ENCODE results near the gene UBE2G1. TPM values are rescaled to one million over a fixed set of nuclear protein-coding genes. Genes with fewer than 3 reads are reported as not detected.
"Not testable (repeated sequence)": the region's sequence is repeated elsewhere in the genome, so short reads cannot be mapped to it uniquely, and the experiment has no call there.

Gene UBE2G1
- total RNA-seq, 1 donor from 2014 or later: 80.0 TPM

- Mint-ChIP-seq H3K27ac (ENCODE audit: unreplicated experiment) (no peak overlapping the region), H3K4me1 (ENCODE audit: low read depth) (peaks cover 26% of the 10 kb centered on the region), H3K36me3 (ENCODE audit: low read depth) (peaks cover 1% of the 10 kb centered on the region), H3K27me3 (ENCODE audit: low read depth) (no peaks in the 10 kb centered on the region), H3K9me3 (ENCODE audit: low read depth) (peaks cover 4% of the 10 kb centered on the region), H3K4me3 (ENCODE audit: unreplicated experiment) (no peak overlapping the region)
- DNase-seq (ENCODE audit: low spot score): no peak
- no peak for TF ChIP-seq CTCF (IDR thresholded peaks at IDR 0.05)
Observed at GRCh38 chr17:4258867-4259266, 107.6 kb downstream of the UBE2G1 start.

- Mint-ChIP-seq H3K27ac (ENCODE audit: unreplicated experiment) (peak overlapping the region; percentile 52), H3K36me3 (ENCODE audit: low read depth) (peaks cover 1% of the 10 kb centered on the region), H3K4me3 (ENCODE audit: unreplicated experiment) (no peak overlapping the region), H3K27me3 (ENCODE audit: low read depth) (no peaks in the 10 kb centered on the region), H3K9me3 (ENCODE audit: low read depth) (peaks cover 4% of the 10 kb centered on the region), H3K4me1 (ENCODE audit: low read depth) (peaks cover 17% of the 10 kb centered on the region)
- no peak for TF ChIP-seq CTCF (IDR thresholded peaks at IDR 0.05)
- DNase-seq (ENCODE audit: low spot score): no peak
Observed at GRCh38 chr17:4256952-4257351, 109.5 kb downstream of the UBE2G1 start.

- not testable (repeated sequence) for DNase-seq (ENCODE audit: low spot score); H3K4me3 Mint-ChIP-seq (ENCODE audit: unreplicated experiment); H3K9me3 Mint-ChIP-seq (ENCODE audit: low read depth); H3K27ac Mint-ChIP-seq (ENCODE audit: unreplicated experiment); H3K27me3 Mint-ChIP-seq (ENCODE audit: low read depth); H3K36me3 Mint-ChIP-seq (ENCODE audit: low read depth)
- peaks cover 11% of the 10 kb centered on the region for H3K4me1 Mint-ChIP-seq (ENCODE audit: low read depth)
Observed at GRCh38 chr17:4255271-4255670, 111.2 kb downstream of the UBE2G1 start.

- H3K4me1 Mint-ChIP-seq (ENCODE audit: low read depth): peaks cover 29% of the 10 kb centered on the region
- no peaks in the 10 kb centered on the region for H3K36me3 Mint-ChIP-seq (ENCODE audit: low read depth)
- no peaks in the 10 kb centered on the region for H3K27me3 Mint-ChIP-seq (ENCODE audit: low read depth)
- H3K27ac Mint-ChIP-seq (ENCODE audit: unreplicated experiment): no peak overlapping the region
- DNase-seq (ENCODE audit: low spot score): no peak
- H3K4me3 Mint-ChIP-seq (ENCODE audit: unreplicated experiment): no peak overlapping the region
- no peak for TF ChIP-seq CTCF (IDR thresholded peaks at IDR 0.05)
- H3K9me3 Mint-ChIP-seq (ENCODE audit: low read depth): peaks cover 4% of the 10 kb centered on the region
Observed at GRCh38 chr17:4250887-4251286, 115.6 kb downstream of the UBE2G1 start.

GRCh38 chr17:4249452-4250029 lies 116.9 kb downstream of the UBE2G1 start:
- TF ChIP-seq CTCF (IDR thresholded peaks at IDR 0.05): peak; percentile 83
- peak overlapping the region; percentile 77 for H3K27ac Mint-ChIP-seq (ENCODE audit: unreplicated experiment)
- H3K36me3 Mint-ChIP-seq (ENCODE audit: low read depth): no peaks in the 10 kb centered on the region
- peaks cover 33% of the 10 kb centered on the region for H3K4me1 Mint-ChIP-seq (ENCODE audit: low read depth)
- H3K9me3 Mint-ChIP-seq (ENCODE audit: low read depth): no peaks in the 10 kb centered on the region
- H3K27me3 Mint-ChIP-seq (ENCODE audit: low read depth): no peaks in the 10 kb centered on the region
- no peak for DNase-seq (ENCODE audit: low spot score)
- no peak overlapping the region for H3K4me3 Mint-ChIP-seq (ENCODE audit: unreplicated experiment)

Measured in chondrocyte (in vitro differentiated cells).